Ammon's horn (tissue), 1 donor: ENCODE results near the gene GOLGA6D.
"Not testable (repeated sequence)": the region's sequence is repeated elsewhere in the genome, so short reads cannot be mapped to it uniquely, and the experiment has no call there.

Experiments
- DNase-seq: peaks from one replicate; pipeline ENCODE4 v3.0.0-alpha.2; 2016; ENCODE audit warnings: low spot score

Gene GOLGA6D

DNA sequence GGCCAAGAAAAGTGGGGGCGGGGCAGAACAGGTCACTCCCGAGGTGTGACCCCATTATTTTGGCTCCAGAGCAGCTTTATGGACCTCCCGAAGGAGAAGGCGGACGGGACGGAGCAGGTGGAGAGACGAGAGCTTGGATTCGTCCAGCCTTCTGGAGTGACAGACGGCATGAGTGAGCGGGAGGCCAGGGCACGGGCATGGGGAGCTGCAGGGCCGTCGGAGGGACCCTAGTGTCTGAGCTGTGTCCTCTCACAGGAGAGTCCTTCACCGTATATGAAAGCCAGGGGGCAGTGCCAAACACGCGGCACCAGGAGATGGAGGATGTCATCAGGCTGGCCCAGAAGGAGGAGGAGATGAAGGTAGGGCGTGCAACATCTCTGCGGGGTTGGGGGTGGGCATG lies 11.0 kb downstream of the GOLGA6D start:
- DNase-seq: not testable (repeated sequence)

DNA sequence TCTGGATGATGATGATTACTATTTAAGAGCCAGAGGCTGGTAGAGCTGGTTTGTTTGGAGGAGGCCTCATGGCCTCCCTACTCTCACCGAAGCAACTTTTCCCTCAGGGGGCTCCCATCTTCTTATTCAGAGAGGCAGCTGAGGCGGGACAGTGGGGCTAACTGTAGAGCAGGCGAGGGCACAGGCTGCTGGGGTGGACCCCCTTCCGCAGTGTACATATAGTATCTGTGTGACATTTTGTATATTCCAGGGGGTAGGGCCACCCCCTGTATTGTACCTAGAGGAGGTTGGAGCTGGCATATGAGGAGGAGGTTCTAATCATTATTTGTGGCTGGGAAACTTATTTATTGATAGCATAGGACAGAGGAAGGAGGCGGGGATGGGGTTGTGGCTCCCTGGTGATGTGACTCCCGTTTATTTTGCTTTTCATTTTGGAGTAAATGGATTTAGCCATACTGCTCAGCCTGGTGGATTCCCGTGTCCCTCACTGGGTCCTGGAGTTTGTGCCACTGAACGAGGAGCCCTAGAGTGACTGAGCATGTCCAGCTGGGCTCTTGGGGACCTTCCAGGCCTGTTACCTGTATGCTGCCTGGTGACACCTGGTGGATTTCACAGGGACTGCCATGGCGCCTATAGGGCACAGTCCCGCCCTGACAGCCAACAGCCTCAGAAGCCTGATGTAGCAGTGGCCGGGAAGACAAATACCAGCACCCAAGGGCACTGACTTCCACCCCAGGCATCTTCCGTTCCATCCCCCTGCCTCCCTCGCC lies 16.1 kb downstream of the GOLGA6D start:
- DNase-seq: not testable (repeated sequence)

DNA sequence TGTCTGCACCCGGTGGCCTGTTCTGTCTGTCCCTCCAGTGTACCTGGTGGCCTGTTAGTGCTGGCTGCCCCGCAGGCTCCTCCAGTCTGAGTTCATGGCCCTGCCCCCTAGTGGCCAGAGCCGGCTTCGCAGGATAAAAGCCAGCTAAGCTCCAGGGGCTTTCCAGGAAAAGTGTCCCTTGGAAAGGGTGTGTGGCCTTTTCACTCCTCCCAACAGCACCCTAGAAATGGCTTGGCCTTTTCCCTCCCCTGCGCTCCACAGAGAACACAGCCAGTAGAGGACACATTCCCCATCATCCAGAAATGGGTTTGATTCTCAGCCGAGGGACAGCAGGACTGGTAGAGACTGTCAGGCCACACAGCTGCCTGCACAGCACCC lies 16.7 kb downstream of the GOLGA6D start:
- not testable (repeated sequence) for DNase-seq

DNA sequence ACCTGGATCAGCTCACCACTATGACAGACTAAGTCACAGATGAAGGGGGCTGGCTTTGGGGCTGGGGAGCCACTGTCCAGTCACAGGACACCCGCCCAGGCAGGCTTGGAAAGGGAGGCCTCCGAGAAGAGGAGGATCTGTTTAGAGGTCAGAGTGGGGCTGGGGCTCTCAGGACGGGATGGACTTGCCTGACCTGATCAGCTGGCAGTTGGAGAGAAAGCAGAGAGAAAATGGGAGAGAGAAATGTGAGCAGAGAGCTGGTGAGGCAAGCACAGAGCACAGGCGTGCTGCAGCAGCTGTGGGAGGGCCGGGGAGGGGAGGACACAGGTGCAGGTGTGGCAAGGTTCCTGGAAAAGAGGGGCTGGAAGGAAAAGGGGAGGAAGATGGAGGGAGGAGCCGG lies 17.4 kb downstream of the GOLGA6D start:
- DNase-seq: not testable (repeated sequence)

DNA sequence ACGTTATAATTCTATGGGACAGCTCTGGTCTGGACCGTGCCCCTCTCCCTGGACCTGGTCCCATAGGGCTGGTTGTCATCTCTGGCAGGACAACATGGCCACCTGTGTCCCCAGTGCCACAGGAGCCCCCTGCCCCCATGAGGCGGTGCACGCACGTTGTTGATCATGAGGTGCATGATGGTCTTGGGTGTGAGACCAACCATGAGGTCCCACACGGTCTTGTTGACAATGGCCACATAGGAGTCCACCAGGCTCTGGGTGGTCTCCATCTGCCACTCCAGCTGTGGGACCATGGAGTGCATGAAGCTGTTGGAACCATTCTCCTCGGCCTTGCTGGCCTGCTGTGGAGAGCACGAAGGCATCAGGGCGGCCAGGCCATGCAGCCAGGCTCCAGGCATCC lies 19.7 kb downstream of the GOLGA6D start:
- DNase-seq: no peak

DNA sequence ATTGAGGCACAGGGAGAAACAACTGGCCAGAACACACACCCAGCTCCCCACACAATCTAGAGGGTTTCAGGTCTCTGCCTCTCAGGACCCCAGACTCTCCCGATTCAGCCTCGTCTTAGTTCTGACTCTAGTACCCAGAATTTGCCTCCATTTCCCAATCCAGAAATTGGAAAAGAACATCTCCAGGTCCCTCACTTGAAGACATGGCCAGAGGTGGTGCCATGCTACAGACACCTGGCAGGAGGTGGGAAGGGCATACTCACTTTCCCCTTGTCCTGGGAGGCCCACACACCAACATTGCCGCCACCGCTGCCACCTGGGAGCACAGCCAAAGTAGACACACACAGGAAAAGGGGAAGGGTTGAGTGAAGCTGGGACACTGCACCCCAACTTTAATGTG lies 20.1 kb downstream of the GOLGA6D start:
- not testable (repeated sequence) for DNase-seq

DNA sequence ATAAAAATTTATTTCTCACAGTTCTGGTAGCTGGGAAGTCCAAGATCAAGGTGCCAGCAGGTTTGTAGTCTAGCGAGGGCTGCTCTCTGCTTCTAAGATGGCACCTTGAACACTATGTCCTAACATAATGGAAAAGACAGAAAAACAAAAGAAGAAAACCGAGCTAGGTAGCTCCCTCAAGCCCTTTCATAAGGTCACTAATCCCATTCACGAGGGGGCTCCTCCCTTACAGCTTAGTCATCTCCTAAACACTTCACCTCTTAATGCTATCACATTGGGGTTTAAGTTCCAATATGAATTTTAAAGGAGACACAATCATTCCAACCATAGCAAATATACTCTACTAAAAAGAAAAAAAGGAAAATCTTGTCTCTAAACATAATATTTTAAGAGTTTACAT lies 23.6 kb downstream of the GOLGA6D start:
- no peak for DNase-seq

DNA sequence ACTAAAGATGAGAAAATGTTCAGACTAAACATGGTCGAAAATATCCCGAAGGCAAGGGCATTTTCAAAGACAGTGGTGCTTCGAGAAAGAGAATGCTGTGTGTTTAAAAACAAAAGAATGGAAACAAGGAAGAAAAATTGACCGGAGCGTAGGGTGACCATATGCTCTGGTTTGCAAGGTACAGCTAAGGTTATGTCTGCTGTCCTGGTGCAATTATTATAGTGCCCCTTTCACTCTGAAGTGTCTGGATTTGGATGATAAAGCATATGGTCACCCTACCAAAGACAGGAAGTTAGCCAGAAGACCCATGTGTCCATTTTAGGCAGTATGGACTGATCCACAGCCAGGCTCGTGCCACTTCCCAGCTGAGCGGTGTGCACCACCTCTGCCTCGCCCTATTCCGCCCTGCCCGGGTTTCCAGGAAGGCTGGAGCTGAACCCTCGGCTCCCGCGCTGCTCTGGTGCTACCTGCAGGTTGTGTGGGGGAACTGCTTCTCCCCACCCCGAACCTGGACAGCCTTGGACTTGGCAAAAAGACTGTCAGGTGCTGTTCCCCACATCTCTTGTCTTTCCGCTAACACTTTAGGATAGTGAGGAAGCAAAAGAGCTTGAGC lies 25.2 kb downstream of the GOLGA6D start:
- no peak for DNase-seq

DNA sequence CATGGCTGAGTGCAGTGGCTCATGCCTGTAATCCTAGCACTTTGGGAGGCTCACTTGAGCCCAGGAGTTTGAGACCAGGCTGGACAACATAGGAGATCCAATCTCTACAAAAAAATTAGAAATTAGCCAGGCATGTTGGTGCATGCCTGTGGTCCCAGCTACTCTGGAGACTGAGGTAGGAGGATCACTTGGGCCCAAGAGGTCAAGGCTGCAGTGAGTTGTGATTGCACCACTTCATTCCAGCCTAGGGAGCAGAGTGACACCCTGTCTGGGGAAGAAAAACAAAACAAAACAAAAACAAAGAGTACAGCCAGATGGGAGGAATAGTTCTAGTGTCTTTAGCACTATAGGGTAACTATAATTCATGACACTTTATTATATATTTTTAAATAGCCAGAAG lies 27.1 kb downstream of the GOLGA6D start:
- no peak for DNase-seq

DNA sequence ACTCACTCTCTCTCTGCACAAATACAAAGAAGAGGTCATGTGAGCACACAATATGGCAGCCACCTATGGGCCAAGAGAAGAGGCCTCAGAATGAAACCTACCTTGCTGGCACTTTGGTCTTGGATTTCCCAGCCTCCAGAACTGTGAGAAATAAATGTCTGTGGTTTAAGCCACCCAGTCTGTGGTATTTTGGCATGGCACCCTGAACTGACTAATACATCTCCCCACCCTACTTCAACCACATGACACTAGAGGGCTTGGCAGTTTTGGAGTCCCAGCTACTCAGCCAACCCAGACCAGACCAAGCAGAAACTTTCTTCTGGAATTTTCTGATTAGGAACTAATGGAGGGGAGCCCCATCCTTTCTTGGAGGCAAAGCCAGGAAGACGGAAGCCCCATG lies 29.9 kb downstream of the GOLGA6D start:
- DNase-seq: not testable (repeated sequence)

DNA sequence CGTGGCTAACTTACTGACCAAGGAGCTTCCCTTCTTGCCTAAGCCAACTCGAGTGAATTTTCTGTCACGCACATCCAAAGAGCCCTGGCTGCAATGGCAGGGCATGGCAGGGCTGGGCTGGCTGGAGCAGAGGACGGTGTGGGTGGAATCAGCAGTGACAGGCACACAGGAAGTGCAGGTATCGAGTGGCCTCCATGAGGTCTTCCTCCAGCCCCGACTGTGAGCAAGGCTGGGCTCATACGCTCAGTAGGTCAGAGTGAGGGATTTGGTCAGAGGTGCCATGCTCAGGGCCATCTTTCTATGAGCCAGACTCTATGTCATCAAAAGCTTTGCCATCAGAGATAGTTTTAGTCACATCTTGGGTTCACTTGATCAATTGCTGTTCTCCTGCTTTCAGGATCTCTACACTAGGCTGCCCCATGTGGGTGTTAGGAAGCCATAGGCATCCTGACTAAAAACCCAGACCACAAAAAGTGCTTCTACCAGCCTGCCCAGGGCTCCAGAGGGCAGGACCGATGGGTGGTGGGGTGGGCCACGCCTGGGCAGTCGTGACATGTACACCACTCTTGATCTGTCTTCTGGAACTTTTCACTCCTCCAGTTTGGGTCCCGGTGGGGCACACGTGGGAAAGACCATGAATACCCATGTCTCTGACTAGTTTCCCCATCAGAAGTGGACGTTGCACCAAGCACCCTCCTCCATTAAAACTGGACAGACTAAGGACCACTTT lies 30.6 kb downstream of the GOLGA6D start:
- DNase-seq: no peak

DNA sequence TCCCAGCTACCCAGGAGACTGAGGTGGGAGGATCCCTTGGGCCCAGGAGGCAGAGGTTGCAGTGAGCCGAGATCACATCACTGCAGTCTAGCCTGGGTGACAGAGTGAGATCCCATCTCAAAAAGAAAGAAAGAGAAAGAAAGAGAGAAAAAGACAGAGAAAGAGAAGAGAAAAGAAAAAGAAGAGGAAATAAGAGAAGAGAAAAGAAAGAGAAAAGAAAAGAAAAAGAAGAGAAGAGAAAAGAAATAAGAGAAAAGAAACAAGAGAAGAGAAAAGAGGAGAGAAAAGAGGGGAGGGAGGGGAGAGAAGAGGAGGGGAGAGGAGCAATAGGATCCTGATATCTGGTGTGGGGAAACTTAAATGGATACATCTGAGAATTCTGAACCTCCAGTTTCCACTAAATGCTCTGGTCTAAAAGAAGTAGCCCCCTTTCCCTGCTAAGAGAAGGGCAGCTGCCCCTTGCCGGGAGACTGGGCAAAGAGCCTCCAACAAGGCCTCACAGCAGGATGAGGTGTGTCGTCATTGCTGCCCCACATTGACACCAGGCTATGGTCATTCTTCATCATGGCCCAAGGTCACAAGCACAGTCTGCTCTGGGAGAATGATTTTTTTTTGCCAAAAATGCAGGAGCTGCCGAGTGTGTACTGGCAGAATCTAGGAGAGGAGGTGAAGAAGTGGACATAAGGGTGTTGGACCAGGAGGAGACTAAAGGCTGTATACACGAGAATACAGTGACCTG lies 32.1 kb downstream of the GOLGA6D start:
- DNase-seq: no peak

DNA sequence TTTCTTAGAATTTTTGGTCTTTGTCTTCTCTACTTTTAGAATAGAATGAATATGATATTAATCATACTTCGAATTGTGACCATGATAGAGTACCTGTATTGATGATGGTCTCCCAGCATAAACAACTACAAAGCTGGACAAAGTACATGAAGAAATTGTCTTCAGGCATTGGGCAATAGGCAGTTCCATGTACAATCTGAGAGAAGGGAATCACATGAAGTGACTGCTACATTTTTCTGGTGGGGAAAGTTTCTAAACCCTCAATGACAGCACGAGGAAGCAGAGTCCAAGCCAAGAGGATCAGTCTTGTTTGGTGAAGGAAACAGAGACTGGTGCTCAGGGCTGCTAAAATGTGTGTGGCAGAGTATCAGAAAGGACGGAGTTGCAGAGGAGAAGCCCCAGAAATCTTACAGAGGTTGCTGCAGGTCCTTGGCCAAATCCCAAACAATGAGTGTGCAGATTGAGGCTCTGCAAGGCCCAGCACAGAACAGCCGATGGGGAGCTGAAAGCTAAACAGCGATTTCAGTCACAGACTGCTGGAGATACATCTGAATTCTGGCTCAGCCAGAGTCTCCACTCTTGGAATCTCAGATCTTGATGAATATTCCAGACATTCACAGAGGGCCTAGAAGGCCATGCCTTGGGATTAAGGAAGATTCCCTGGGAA lies 36.7 kb downstream of the GOLGA6D start:
- DNase-seq: not testable (repeated sequence)

DNA sequence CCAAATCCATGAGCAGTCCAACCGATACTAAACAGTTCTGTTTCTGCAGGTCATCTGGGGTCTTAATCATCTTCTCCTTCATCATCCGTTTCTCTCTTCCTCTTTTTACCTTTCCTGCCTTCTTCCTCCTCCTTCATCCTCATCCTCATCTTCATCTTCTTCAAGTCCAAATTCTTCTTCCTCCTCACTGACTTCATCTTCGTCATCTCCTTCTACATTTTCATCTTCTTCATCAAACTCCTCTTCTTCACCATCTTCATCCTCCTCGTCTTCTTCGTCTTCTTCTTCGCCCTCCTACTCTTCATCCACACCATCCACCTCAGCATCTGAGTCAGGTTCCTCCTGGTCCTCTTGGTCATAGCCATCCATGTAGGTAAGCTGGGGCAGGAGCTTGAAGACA lies 39.1 kb downstream of the GOLGA6D start:
- no peak for DNase-seq

DNA sequence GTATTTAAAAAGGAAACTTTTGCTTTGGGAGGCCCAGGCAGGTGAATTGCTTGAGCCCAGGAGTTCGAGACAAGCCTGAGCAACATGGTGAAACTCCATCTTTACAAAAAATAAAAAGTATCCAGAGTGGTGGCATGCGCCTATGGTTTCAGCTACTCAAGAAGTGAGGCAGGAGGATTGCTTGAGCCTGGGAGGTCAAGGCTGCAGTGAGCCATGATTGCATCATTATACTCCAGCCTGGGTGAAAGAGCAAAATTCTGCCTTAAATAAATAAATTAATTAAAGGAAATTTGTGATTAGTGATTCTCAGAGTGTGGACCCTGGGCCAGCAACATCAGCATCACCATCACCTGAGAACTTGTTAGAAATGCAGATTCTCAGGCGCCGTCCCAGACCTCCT lies 43.3 kb downstream of the GOLGA6D start:
- DNase-seq: no peak

DNA sequence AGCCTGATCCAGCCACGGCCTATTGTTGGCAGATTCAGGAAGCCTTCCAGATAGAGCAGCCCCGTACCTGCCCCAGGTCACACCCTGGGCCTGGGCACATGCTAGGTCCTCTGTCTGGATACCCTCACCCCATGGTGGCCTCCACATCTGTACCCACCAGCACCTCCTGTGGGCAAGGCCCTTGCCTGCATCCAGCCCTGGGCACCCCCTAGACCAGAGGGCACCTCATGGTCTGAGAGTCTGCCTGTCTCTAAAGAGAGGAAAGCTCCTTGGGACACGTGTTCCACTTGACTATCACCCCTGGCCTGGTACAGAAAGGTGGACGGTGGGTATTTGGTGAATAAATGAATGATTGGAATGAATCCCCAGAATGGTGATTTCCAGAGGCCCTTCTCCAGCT lies 44.4 kb downstream of the GOLGA6D start:
- DNase-seq: no peak

DNA sequence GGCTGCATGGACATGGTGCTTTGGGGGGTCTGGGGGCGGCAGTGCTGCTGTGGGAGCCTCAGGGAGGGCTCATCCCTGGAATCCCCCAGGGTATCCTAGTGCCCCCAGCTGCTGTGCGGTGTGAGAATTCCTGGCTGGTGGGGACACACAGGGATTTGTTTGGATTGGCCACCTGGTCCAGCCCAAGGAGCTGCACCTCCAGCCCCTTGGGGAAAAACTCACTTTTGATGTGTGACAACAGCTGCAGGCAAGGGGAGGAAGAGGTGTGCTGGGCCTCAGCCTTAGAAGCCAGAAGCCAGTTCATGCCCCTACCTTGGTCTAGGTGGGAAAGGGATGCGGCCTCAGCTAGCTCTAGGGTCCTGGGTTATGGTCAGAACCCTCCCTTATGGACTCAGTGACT lies 44.9 kb downstream of the GOLGA6D start:
- no peak for DNase-seq

DNA sequence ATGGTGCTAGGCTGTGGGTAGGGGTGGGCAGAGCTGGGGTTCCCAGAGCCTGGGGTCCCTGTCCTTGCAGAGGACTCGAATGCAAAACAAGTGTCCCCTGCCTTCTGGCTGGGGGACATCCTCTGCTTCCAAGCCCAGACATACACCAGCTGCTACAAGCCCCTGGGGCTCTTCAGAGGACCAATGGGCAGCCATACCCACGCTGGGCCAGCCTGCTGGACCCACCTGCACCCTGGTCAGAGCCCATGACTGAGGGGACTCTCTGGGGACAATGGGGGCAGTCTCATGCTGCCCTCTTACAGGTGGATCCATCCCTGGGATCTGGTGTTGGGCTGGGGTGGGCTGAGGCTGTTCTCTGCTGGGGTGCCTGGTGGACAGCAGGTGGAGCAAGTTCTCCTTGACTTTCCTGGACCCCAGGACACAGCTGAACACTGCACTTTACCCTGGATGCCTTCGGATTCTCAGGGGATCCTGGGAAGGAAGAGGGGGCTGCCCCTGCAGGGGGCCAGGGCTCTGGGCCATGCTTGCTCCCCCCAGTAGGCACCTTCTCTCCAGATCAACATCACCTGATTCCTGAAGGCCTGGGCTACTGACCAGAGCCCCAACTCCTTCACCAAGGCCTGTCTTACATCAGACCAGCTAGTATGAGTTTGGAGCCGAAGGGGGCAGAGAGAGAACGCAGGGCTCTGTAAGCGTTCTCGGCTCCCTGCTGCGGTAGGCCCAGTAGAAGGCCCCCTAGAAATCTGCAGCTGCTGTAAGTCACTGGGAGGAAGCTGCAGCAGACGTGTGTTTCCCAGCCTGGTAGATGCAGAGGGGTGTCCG lies 46.1 kb downstream of the GOLGA6D start:
- DNase-seq: no peak

DNA sequence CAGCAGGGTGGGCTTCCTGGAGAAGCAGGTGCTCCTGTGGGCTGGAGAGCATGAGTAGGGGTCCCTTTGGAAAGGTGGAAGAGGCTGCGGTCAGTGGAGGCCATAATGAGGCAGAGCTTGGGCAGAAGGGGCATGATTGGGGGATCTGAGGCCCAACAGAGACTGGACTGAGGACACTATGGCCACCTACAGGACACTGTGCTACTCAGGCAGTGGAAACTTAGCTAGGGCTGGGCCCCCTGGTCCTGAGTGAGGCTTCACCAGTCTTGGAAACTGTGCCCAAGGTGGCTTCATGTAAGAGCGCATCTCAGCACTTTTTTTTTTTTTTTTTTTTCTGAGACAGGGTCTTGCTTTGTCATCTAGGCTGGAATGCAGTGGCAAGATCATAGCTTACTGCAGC lies 46.9 kb downstream of the GOLGA6D start:
- no peak for DNase-seq

DNA sequence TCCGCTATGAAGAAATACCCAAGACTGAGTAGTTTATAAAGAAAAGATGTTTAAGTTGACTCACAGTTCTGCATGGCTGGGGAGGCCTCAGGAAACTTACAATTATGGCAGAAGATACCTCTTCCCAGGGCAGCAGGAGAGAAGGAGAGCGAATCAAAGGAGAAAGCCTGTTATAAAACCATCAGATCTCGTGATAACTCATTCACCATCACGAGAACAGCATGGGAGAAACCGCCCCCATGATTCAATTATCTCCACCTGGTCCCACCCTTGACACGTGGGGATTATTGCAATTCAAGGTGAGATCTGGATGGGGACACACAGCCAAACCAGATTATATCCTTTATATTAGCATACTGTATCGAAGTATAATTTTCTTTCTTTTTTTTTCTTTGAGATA lies 49.5 kb downstream of the GOLGA6D start:
- not testable (repeated sequence) for DNase-seq
